B cell (primary cell): ENCODE measurements around the gene GPR37L1. TPM values are rescaled to one million over a fixed set of nuclear protein-coding genes. Genes with fewer than 3 reads are reported as not detected.

Experiments
- ATAC-seq: fragments of 200-7000 bp; cut with Tn5 transposase; one replicate; pipeline ENCODE4 v1.10.0; 2021; ENCODE audit warnings: low read depth, mild to moderate bottlenecking, moderate number of reproducible peaks, moderate library complexity
- CTCF ChIA-PET: fragments of 350-600 bp; sonication (Branson Sonifier 250); formaldehyde crosslinking; loops from one replicate; lab custom pipeline; 2021; ENCODE audit warnings: antibody characterized with exemption, inconsistent platforms; lab: Charles Lee
- POLR2A ChIA-PET: fragments of 350-600 bp; sonication (Branson Sonifier 250); formaldehyde crosslinking; loops from one replicate; lab custom pipeline; 2021; ENCODE audit warnings: antibody characterized with exemption; lab: Charles Lee
- DNase-seq: peaks from one replicate; pipeline ENCODE4 v3.0.0; 2013
- H2AFZ ChIP-seq: 2 replicates; pipeline ENCODE4 v1.6.1; 2012; ENCODE audit warnings: mild to moderate bottlenecking, low read depth, low read length; ENCODE audit not compliant: insufficient read depth, poor library complexity, severe bottlenecking
- H3K27ac ChIP-seq, 2 donors: 1 replicate in 1 of 2; 2 replicates in 1 of 2; pipeline ENCODE4 v1.5.1; 2012 to 2013; ENCODE audit warnings: low read length in 2 of 2, mild to moderate bottlenecking in 2 of 2, moderate library complexity in 1 of 2
- H3K27me3 ChIP-seq, 4 experiments: fragments of 200-600 bp in 1 of 4; sonication (generic) in 1 of 4; replicated peaks in 1 of 4; 1 replicate in 2 of 4; 2 replicates in 2 of 4; pipeline versions ENCODE4 v1.6.1 to v1.7.0; 2013 to 2016; ENCODE audit warnings: low read length in 3 of 4, mild to moderate bottlenecking in 2 of 4, mixed read lengths in 1 of 4, moderate library complexity in 1 of 4; ENCODE audit not compliant: insufficient read depth in 4 of 4, control insufficient read depth in 3 of 4; ENCODE audit errors: control extremely low read depth in 1 of 4
- H3K36me3 ChIP-seq, 2 experiments: replicated peaks in 1 of 2; 1 replicate in 1 of 2; 2 replicates in 1 of 2; pipeline versions ENCODE4 v1.6.1 to v1.7.1; 2013; ENCODE audit warnings: low read length in 1 of 2; ENCODE audit not compliant: insufficient read depth in 2 of 2, control insufficient read depth in 1 of 2; ENCODE audit errors: control extremely low read depth in 1 of 2, extremely low read depth in 1 of 2
- H3K4me1 ChIP-seq, 2 donors: fragments of 200-600 bp in 1 of 2; sonication (generic) in 1 of 2; 1 replicate in 1 of 2; 2 replicates in 1 of 2; pipeline versions ENCODE4 v1.5.1 to v1.6.1; 2013 to 2017; ENCODE audit warnings: low read length in 2 of 2; ENCODE audit not compliant: control insufficient read depth in 2 of 2, insufficient read depth in 2 of 2
- H3K4me2 ChIP-seq: replicated peaks from 2 replicates; pipeline ENCODE3; 2012; ENCODE audit warnings: mild to moderate bottlenecking, low read depth, low read length; ENCODE audit not compliant: poor library complexity, severe bottlenecking
- H3K4me3 ChIP-seq, 5 experiments: fragments of 200-600 bp in 1 of 5; sonication (generic) in 1 of 5; 1 replicate in 3 of 5; 2 replicates in 2 of 5; pipeline versions ENCODE4 v1.5.1 to v1.7.0; 2011 to 2016; ENCODE audit warnings: low read length in 4 of 5, mild to moderate bottlenecking in 4 of 5, low read depth in 2 of 5, control low read depth in 1 of 5, moderate library complexity in 1 of 5; ENCODE audit not compliant: insufficient read depth in 1 of 5; ENCODE audit errors: control extremely low read depth in 1 of 5, extremely low read depth in 1 of 5
- H3K79me2 ChIP-seq: fragments of 200-600 bp; sonication (generic); one replicate; pipeline ENCODE4 v1.6.0; 2016; ENCODE audit warnings: low read length; ENCODE audit not compliant: control insufficient read depth, insufficient read depth
- H3K9ac ChIP-seq: fragments of 200-600 bp; sonication (generic); 2 replicates; pipeline ENCODE4 v1.6.1; 2017; ENCODE audit warnings: mild to moderate bottlenecking, low read length, moderate library complexity
- H3K9me3 ChIP-seq, 3 donors: one replicate each; pipeline versions ENCODE4 v1.6.1 to v1.7.1; 2013; ENCODE audit warnings: low read length in 2 of 3; ENCODE audit not compliant: control insufficient read depth in 2 of 3, insufficient read depth in 1 of 3; ENCODE audit errors: control extremely low read depth in 1 of 3
- H4K20me1 ChIP-seq: 2 replicates; pipeline ENCODE4 v1.6.0; 2012; ENCODE audit warnings: mild to moderate bottlenecking, low read length; ENCODE audit not compliant: insufficient read depth, control insufficient read depth, poor library complexity, severe bottlenecking
- H3K27ac Mint-ChIP-seq: one replicate; pipeline ENCODE4 v1.8.0; 2021; ENCODE audit warnings: mixed read lengths
- H3K27me3 Mint-ChIP-seq: one replicate; pipeline ENCODE4 v1.8.0; 2021; ENCODE audit warnings: mixed read lengths
- H3K4me1 Mint-ChIP-seq: one replicate; pipeline ENCODE4 v1.8.0; 2021; ENCODE audit warnings: mixed read lengths
- H3K4me3 Mint-ChIP-seq: one replicate; pipeline ENCODE4 v1.8.0; 2021; ENCODE audit warnings: mixed read lengths
- H3K9me3 Mint-ChIP-seq: one replicate; pipeline ENCODE4 v1.8.0; 2022; ENCODE audit warnings: mixed read lengths; ENCODE audit not compliant: insufficient read depth
- CTCF ChIP-seq: fragments of 200-600 bp; IDR thresholded peaks from one replicate; pipeline ENCODE4 v1.8.0; 2022; ENCODE audit warnings: antibody characterized with exemption, mild to moderate bottlenecking
- EZH2 ChIP-seq: IDR thresholded peaks from 2 replicates; pipeline ENCODE4 v1.6.1; 2012; ENCODE audit warnings: borderline replicate concordance, low read depth, mild to moderate bottlenecking, moderate library complexity, low read length; ENCODE audit not compliant: insufficient read depth, poor library complexity, severe bottlenecking
- WGBS: methylation state at CpG from one replicate; pipeline ENCODE4 v1.1.5; 2013; ENCODE audit warnings: missing lambda C conversion rate; ENCODE audit not compliant: insufficient coverage; 5-methylcytosine and 5-hydroxymethylcytosine counted together
- intact Hi-C: fragments of 100-400 bp; cut with micrococcal nuclease; formaldehyde crosslinking; loops from one replicate; pipeline ENCODE4 v1.10.0; 2022
- polyA plus RNA-seq: library from polyadenylated mRNA; depleted of rRNA; stranded (reverse); fragments of >200 nt; gene quantifications from 2 replicates; pipeline ENCODE4 v1.2.3, GENCODE V29; 2012
- total RNA-seq, 2 donors: library from RNA; stranded (reverse); fragments of 120-200 nt in 1 of 2; gene quantifications; 1 replicate in 1 of 2; 2 replicates in 1 of 2; pipeline versions ENCODE4 v1.2.3 to v1.2.4, GENCODE V29; 2013 to 2022

GPR37L1 gene
- total and polyA plus RNA-seq, 2 donors (not counting 1 experiment from before 2014, with no cell fraction given), result not detected

DNA sequence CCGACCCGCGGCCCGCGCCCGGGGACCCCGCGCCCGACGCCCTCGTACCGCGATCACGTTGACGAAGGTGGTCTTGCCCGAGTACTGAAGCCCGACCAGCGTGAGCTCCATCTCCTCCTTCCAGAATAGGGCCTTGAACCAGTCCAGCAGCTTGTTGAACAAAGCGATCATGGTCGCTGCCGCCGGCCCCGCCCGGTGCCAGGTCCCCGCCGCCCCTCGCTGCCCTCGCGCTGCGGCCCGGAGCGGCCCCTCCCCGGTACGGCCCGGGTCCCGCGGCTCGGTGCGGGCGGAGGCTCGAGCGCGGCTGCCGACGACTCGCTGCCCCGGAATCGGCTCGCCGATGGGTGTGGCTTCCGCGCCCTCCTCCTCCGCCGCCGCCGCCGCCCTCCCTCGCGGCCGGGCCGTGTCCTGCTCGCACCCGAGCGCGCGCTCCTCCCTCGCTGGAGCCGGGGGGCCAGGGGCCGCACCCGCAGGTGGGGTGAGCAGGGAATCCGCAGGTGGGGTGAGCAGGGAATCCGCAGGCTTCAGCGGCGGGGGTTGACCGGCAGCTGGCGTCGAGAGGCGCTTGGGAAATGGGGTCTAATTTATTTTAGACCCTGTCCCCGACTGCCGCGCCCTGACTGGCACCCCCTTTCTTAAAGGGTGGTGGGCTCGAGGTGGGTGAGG is 21.8 kb downstream of the GPR37L1 start, which contains the start of gene ARL8A:
TSS of gene ARL8A (minus strand) at position 336 of the 666 bp plus-strand sequence. CDS start at position 171, 165 bp downstream.
- Mint-ChIP-seq H3K4me3 (peak within 1 kb of the TSS; percentile 93), H3K9me3 (no peaks in the 10 kb centered on the region), H3K4me1 (peaks cover 47% of the 10 kb centered on the region), H3K27ac (peak within 1 kb of the TSS; percentile 95), H3K27me3 (no peaks in the 10 kb centered on the region)
- ATAC-seq (peak; percentile 74), DNase-seq (peak; percentile 78)
- Histone ChIP-seq H3K27me3 (no peaks in the 10 kb centered on the region), H4K20me1 (peaks cover 42% of the 10 kb centered on the region), H3K4me1 (peaks cover 30 to 43% of the 10 kb centered on the region in 2 donors), H3K9me3 (no peaks in the 10 kb centered on the region), H3K4me3 (peak within 1 kb of the TSS; percentile 74 to 92 (median 88)), H3K4me2 (peak within 1 kb of the TSS; percentile 96), H3K9ac (peak within 1 kb of the TSS; percentile 90), H3K27ac (peak within 1 kb of the TSS; percentile 65 to 90), H3K36me3 (peaks cover 0 to 19% of the 10 kb centered on the region in 2 experiments), H2AFZ (peak within 1 kb of the TSS; percentile 94), H3K79me2 (peaks cover 55% of the 10 kb centered on the region)
- ChIA-PET POLR2A (interaction anchor here (0.6 to 1.4 kb wide), 3 partner anchors 10 to 144 kb away, joined by 3 to 4 read pairs (median 4); partner anchors contain the start of gene PTPN7), CTCF (interaction anchor here (2.0 to 3.1 kb wide), 3 partner anchors 10 to 18 kb away, joined by 10 to 23 read pairs (median 16); no protein-coding TSS in a partner anchor)
- TF ChIP-seq EZH2, result no peak
- TF ChIP-seq CTCF, result no peak
- under 1% methylated on average over 81 of the region's 82 CpGs for WGBS
- intact Hi-C loops, result loop anchor here (1.0 to 10.0 kb wide), 3 partner anchors 11 to 990 kb away; partner anchors contain the start of genes PTPN7 and TMEM9
